ENCODE measurements around the gene TMEM256.

The TMEM256 gene

GRCh38 chr17:7418472-7419152 lies 14.7 kb upstream of the TMEM256 start:
- H3K27me3 ChIP-seq (ENCODE audit: control insufficient read depth in 2 of 2, insufficient read depth in 2 of 2, low read length in 2 of 2): no peaks in the 10 kb centered on the region
- no peak overlapping the region for H3K9ac ChIP-seq (ENCODE audit: low read depth in 1 of 2, low read length in 2 of 2)
- H3K9me3 ChIP-seq (ENCODE audit: control insufficient read depth in 2 of 2, low read length in 2 of 2): no peaks in the 10 kb centered on the region
- H3K4me3 ChIP-seq (ENCODE audit: low read length in 2 of 2): no peak overlapping the region
- no peak overlapping the region for H3K27ac ChIP-seq (ENCODE audit: low read depth in 2 of 2, low read length in 2 of 2)
- no peaks in the 10 kb centered on the region for H3K4me1 ChIP-seq (ENCODE audit: control insufficient read depth in 2 of 2, insufficient read depth in 2 of 2, low read length in 2 of 2)
- H3K36me3 ChIP-seq (ENCODE audit: control insufficient read depth in 2 of 2, insufficient read depth in 2 of 2, low read length in 2 of 2): no peaks in the 10 kb centered on the region

- Histone ChIP-seq H3K9ac (ENCODE audit: low read depth in 1 of 2, low read length in 2 of 2) (no peak overlapping the region), H3K9me3 (ENCODE audit: control insufficient read depth in 2 of 2, low read length in 2 of 2) (no peaks in the 10 kb centered on the region), H3K36me3 (ENCODE audit: control insufficient read depth in 2 of 2, insufficient read depth in 2 of 2, low read length in 2 of 2) (no peaks in the 10 kb centered on the region), H3K27ac (ENCODE audit: low read depth in 2 of 2, low read length in 2 of 2) (no peak overlapping the region), H3K27me3 (ENCODE audit: control insufficient read depth in 2 of 2, insufficient read depth in 2 of 2, low read length in 2 of 2) (no peaks in the 10 kb centered on the region), H3K4me3 (ENCODE audit: low read length in 2 of 2) (no peak overlapping the region), H3K4me1 (ENCODE audit: control insufficient read depth in 2 of 2, insufficient read depth in 2 of 2, low read length in 2 of 2) (no peaks in the 10 kb centered on the region)
These were observed 13.3 kb upstream of the TMEM256 start for GRCh38 chr17:7417056-7417655.

GRCh38 chr17:7416323-7416722 lies 12.4 kb upstream of the TMEM256 start:
- H3K4me3 ChIP-seq (ENCODE audit: low read length in 2 of 2): no peak overlapping the region
- H3K27me3 ChIP-seq (ENCODE audit: control insufficient read depth in 2 of 2, insufficient read depth in 2 of 2, low read length in 2 of 2): no peaks in the 10 kb centered on the region
- H3K9me3 ChIP-seq (ENCODE audit: control insufficient read depth in 2 of 2, low read length in 2 of 2): no peaks in the 10 kb centered on the region
- no peaks in the 10 kb centered on the region for H3K4me1 ChIP-seq (ENCODE audit: control insufficient read depth in 2 of 2, insufficient read depth in 2 of 2, low read length in 2 of 2)
- H3K27ac ChIP-seq (ENCODE audit: low read depth in 2 of 2, low read length in 2 of 2): no peak overlapping the region
- H3K36me3 ChIP-seq (ENCODE audit: control insufficient read depth in 2 of 2, insufficient read depth in 2 of 2, low read length in 2 of 2): no peaks in the 10 kb centered on the region
- H3K9ac ChIP-seq (ENCODE audit: low read depth in 1 of 2, low read length in 2 of 2): no peak overlapping the region

GRCh38 chr17:7415784-7416183 lies 11.9 kb upstream of the TMEM256 start:
- Histone ChIP-seq H3K9ac (ENCODE audit: low read depth in 1 of 2, low read length in 2 of 2) (no peak overlapping the region), H3K4me1 (ENCODE audit: control insufficient read depth in 2 of 2, insufficient read depth in 2 of 2, low read length in 2 of 2) (no peaks in the 10 kb centered on the region), H3K36me3 (ENCODE audit: control insufficient read depth in 2 of 2, insufficient read depth in 2 of 2, low read length in 2 of 2) (no peaks in the 10 kb centered on the region), H3K4me3 (ENCODE audit: low read length in 2 of 2) (no peak overlapping the region), H3K27ac (ENCODE audit: low read depth in 2 of 2, low read length in 2 of 2) (no peak overlapping the region), H3K27me3 (ENCODE audit: control insufficient read depth in 2 of 2, insufficient read depth in 2 of 2, low read length in 2 of 2) (no peaks in the 10 kb centered on the region), H3K9me3 (ENCODE audit: control insufficient read depth in 2 of 2, low read length in 2 of 2) (no peaks in the 10 kb centered on the region)

- H3K9ac ChIP-seq (ENCODE audit: low read depth in 1 of 2, low read length in 2 of 2): no peak overlapping the region
- H3K4me3 ChIP-seq (ENCODE audit: low read length in 2 of 2): no peak overlapping the region
- H3K4me1 ChIP-seq (ENCODE audit: control insufficient read depth in 2 of 2, insufficient read depth in 2 of 2, low read length in 2 of 2): no peaks in the 10 kb centered on the region
- H3K27me3 ChIP-seq (ENCODE audit: control insufficient read depth in 2 of 2, insufficient read depth in 2 of 2, low read length in 2 of 2): no peaks in the 10 kb centered on the region
- no peak overlapping the region for H3K27ac ChIP-seq (ENCODE audit: low read depth in 2 of 2, low read length in 2 of 2)
- H3K36me3 ChIP-seq (ENCODE audit: control insufficient read depth in 2 of 2, insufficient read depth in 2 of 2, low read length in 2 of 2): no peaks in the 10 kb centered on the region
- H3K9me3 ChIP-seq (ENCODE audit: control insufficient read depth in 2 of 2, low read length in 2 of 2): no peaks in the 10 kb centered on the region
These were observed 10.9 kb upstream of the TMEM256 start for GRCh38 chr17:7414837-7415236.

- H3K27ac ChIP-seq (ENCODE audit: low read depth in 2 of 2, low read length in 2 of 2): no peak overlapping the region
- no peak overlapping the region for H3K4me3 ChIP-seq (ENCODE audit: low read length in 2 of 2)
- no peaks in the 10 kb centered on the region for H3K36me3 ChIP-seq (ENCODE audit: control insufficient read depth in 2 of 2, insufficient read depth in 2 of 2, low read length in 2 of 2)
- H3K4me1 ChIP-seq (ENCODE audit: control insufficient read depth in 2 of 2, insufficient read depth in 2 of 2, low read length in 2 of 2): no peaks in the 10 kb centered on the region
- no peaks in the 10 kb centered on the region for H3K9me3 ChIP-seq (ENCODE audit: control insufficient read depth in 2 of 2, low read length in 2 of 2)
- H3K27me3 ChIP-seq (ENCODE audit: control insufficient read depth in 2 of 2, insufficient read depth in 2 of 2, low read length in 2 of 2): no peaks in the 10 kb centered on the region
- no peak overlapping the region for H3K9ac ChIP-seq (ENCODE audit: low read depth in 1 of 2, low read length in 2 of 2)
These were observed 9.6 kb upstream of the TMEM256 start for GRCh38 chr17:7413346-7413985.

- no peak overlapping the region for H3K4me3 ChIP-seq (ENCODE audit: low read length in 2 of 2)
- H3K9me3 ChIP-seq (ENCODE audit: control insufficient read depth in 2 of 2, low read length in 2 of 2): no peaks in the 10 kb centered on the region
- no peaks in the 10 kb centered on the region for H3K4me1 ChIP-seq (ENCODE audit: control insufficient read depth in 2 of 2, insufficient read depth in 2 of 2, low read length in 2 of 2)
- no peak overlapping the region for H3K27ac ChIP-seq (ENCODE audit: low read depth in 2 of 2, low read length in 2 of 2)
- no peaks in the 10 kb centered on the region for H3K36me3 ChIP-seq (ENCODE audit: control insufficient read depth in 2 of 2, insufficient read depth in 2 of 2, low read length in 2 of 2)
- peaks cover 0 to 3% of the 10 kb centered on the region in 2 donors for H3K27me3 ChIP-seq (ENCODE audit: control insufficient read depth in 2 of 2, insufficient read depth in 2 of 2, low read length in 2 of 2)
- no peak overlapping the region for H3K9ac ChIP-seq (ENCODE audit: low read depth in 1 of 2, low read length in 2 of 2)
These were observed 7.5 kb upstream of the TMEM256 start for GRCh38 chr17:7411427-7411750.

GRCh38 chr17:7410634-7411426 lies 6.9 kb upstream of the TMEM256 start:
- Histone ChIP-seq H3K36me3 (ENCODE audit: control insufficient read depth in 2 of 2, insufficient read depth in 2 of 2, low read length in 2 of 2) (no peaks in the 10 kb centered on the region), H3K27ac (ENCODE audit: low read depth in 2 of 2, low read length in 2 of 2) (no peak overlapping the region)

GRCh38 chr17:7409716-7410115 lies 5.8 kb upstream of the TMEM256 start:
- no peaks in the 10 kb centered on the region for H3K9me3 ChIP-seq (ENCODE audit: control insufficient read depth in 2 of 2, low read length in 2 of 2)
- H3K4me1 ChIP-seq (ENCODE audit: control insufficient read depth in 2 of 2, insufficient read depth in 2 of 2, low read length in 2 of 2): no peaks in the 10 kb centered on the region
- no peaks in the 10 kb centered on the region for H3K36me3 ChIP-seq (ENCODE audit: control insufficient read depth in 2 of 2, insufficient read depth in 2 of 2, low read length in 2 of 2)
- no peak overlapping the region for H3K9ac ChIP-seq (ENCODE audit: low read depth in 1 of 2, low read length in 2 of 2)
- peaks cover 0 to 12% of the 10 kb centered on the region in 2 donors for H3K27me3 ChIP-seq (ENCODE audit: control insufficient read depth in 2 of 2, insufficient read depth in 2 of 2, low read length in 2 of 2)
- H3K4me3 ChIP-seq (ENCODE audit: low read length in 2 of 2): no peak overlapping the region
- H3K27ac ChIP-seq (ENCODE audit: low read depth in 2 of 2, low read length in 2 of 2): no peak overlapping the region

More at GRCh38 chr17:7410634-7411426, 6.9 kb upstream of the TMEM256 start:
- no peak overlapping the region for H3K4me3 ChIP-seq (ENCODE audit: low read length in 2 of 2)
- H3K27me3 ChIP-seq (ENCODE audit: control insufficient read depth in 2 of 2, insufficient read depth in 2 of 2, low read length in 2 of 2): peaks cover 0 to 8% of the 10 kb centered on the region in 2 donors
- no peaks in the 10 kb centered on the region for H3K9me3 ChIP-seq (ENCODE audit: control insufficient read depth in 2 of 2, low read length in 2 of 2)
- no peak overlapping the region for H3K9ac ChIP-seq (ENCODE audit: low read depth in 1 of 2, low read length in 2 of 2)
- H3K4me1 ChIP-seq (ENCODE audit: control insufficient read depth in 2 of 2, insufficient read depth in 2 of 2, low read length in 2 of 2): no peaks in the 10 kb centered on the region

GRCh38 chr17:7408863-7409262 lies 5.0 kb upstream of the TMEM256 start:
- peaks cover 0 to 12% of the 10 kb centered on the region in 2 donors for H3K27me3 ChIP-seq (ENCODE audit: control insufficient read depth in 2 of 2, insufficient read depth in 2 of 2, low read length in 2 of 2)
- H3K9me3 ChIP-seq (ENCODE audit: control insufficient read depth in 2 of 2, low read length in 2 of 2): no peaks in the 10 kb centered on the region
- H3K9ac ChIP-seq (ENCODE audit: low read depth in 1 of 2, low read length in 2 of 2): no peak overlapping the region
- no peak overlapping the region for H3K27ac ChIP-seq (ENCODE audit: low read depth in 2 of 2, low read length in 2 of 2)
- H3K36me3 ChIP-seq (ENCODE audit: control insufficient read depth in 2 of 2, insufficient read depth in 2 of 2, low read length in 2 of 2): no peaks in the 10 kb centered on the region
- H3K4me3 ChIP-seq (ENCODE audit: low read length in 2 of 2): no peak overlapping the region
- H3K4me1 ChIP-seq (ENCODE audit: control insufficient read depth in 2 of 2, insufficient read depth in 2 of 2, low read length in 2 of 2): no peaks in the 10 kb centered on the region

Data from mucosa of rectum (tissue), 2 donors.